ENCODE data around the gene ATL1.
"Not testable (repeated sequence)": the region's sequence is repeated elsewhere in the genome, so short reads cannot be mapped to it uniquely, and the experiment has no call there.

ATL1 gene

DNA sequence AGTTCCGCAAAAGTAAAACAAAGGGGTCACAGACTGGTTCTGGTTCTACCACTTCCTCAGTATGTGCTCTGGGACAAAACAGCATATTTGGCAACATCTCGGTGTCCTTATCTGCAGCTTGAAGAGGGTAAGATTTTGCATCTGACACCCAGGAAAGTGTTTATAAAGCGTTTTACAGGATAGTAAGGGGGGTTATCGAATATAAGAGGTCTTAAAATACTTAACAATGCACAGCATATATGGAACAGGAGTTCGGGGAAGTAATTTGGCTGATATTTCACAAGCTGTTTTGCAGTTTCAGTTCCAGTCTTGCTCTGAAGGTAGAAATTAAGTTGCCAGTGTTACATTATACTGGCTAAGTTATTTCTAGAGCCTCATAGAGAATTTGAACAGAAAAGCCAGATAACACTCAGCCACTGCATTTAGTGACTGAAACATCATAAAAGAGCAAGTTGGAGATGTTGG, 26.7 kb upstream of the ATL1 start:
- in situ Hi-C loops (cut with MboI; ENCODE audit: low sequenced_read_pairs) = loop anchor here (25.0 kb wide), 1 partner anchor 671 kb away; the partner anchor contains the start of gene NEMF

DNA sequence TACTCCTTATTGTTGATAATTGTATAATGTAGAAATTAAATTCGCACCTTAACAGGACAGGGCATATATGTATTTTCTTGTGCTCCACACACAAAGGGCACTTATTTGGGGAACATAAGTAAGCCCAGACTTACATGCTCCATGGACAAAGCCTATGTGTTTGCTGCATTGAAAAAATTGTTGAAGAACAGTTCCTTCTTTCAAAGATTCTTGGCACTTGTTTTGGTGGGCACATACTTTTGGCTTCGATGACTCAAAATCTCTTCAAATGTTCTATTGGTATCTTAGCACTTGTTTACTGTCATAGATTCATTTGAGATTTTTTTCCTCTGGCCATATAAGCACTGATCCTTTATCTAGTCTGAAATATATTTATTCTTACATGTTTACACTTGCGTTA, 26.1 kb upstream of the ATL1 start:
- in situ Hi-C loops (cut with MboI; ENCODE audit: low sequenced_read_pairs) = loop anchor here (25.0 kb wide), 1 partner anchor 672 kb away; the partner anchor contains the start of gene NEMF

DNA sequence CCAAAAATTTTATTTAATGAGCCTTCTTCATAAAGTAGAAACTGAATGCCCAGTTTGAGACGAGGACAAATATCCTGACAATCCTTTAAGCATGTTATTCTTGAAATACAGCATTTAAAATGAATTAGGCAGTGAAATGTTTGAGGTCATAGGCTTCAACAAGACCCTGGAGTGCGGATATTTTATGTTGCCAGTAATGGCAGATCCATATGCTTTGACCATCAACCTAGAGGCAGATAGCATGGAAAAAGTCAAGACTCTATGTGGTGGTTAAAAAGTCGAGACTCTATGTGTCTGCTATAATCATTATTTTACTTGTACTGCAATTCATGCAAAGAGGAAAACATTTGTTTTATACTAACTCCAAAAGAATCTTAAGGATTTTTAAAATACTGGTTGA, 25.5 kb upstream of the ATL1 start:
- in situ Hi-C loops (cut with MboI; ENCODE audit: low sequenced_read_pairs) = loop anchor here (25.0 kb wide), 1 partner anchor 672 kb away; the partner anchor contains the start of gene NEMF

DNA sequence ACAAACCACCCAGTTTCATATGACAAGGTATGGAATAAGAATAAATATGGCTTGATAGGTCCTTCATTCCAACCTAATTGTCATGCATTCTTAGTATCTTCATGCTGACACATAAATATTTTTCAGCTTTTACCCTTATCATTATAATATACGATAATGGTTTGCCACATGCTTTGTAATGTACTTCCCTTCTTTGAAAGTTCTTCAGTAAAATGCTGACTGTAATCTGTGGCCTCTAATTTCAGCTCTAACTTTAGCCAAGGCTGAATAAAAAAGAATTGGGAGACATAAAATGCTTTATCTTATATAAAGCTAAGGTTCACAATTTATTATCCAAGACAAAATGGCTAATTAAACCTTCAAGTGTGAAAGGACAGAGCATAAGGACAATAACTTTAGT, 24.9 kb upstream of the ATL1 start:
- in situ Hi-C loops (cut with MboI; ENCODE audit: low sequenced_read_pairs) = loop anchor here (25.0 kb wide), 1 partner anchor 673 kb away; the partner anchor contains the start of gene NEMF

DNA sequence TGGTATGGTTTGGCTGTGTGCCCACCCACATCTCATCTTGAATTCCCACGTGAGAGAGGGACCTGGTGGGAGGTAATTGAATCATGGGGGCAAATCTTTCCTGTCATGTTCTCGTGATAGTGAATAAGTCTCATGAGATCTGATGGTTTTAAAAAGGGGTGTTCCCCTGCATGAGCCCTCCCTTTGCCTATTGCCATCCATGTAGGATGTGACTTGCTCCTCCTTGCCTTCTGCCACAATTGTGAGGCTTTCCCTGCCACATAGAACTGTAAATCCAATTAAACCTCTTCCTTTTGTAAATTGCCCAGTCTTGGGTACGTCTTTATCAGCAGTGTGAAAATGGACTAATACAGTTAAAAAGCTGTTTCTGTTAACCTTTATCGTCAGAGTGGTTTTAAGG, 21.9 kb upstream of the ATL1 start:
- in situ Hi-C loops (cut with MboI; ENCODE audit: low sequenced_read_pairs) = loop anchor here (25.0 kb wide), 1 partner anchor 676 kb away; the partner anchor contains the start of gene NEMF

DNA sequence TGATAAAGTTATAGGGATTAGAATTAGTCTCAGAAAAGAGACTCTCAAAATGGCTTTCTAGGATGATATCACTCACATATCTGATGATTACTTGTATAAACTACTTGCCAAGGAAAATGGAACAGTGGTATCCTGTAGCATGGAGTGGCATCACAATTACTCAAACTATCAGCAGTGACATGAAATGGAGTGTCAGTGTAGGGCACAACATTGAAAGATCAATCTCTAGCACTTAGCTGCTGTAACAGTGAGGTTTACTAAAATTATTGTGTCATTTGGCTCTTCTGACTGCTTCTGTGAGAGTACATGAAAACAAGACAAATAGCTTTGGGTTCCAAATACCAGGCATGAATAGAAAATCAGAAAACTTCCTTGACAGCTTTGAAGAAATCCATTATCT, 20.9 kb upstream of the ATL1 start:
- in situ Hi-C loops (cut with MboI; ENCODE audit: low sequenced_read_pairs) = loop anchor here (25.0 kb wide), 1 partner anchor 677 kb away; the partner anchor contains the start of gene NEMF

DNA sequence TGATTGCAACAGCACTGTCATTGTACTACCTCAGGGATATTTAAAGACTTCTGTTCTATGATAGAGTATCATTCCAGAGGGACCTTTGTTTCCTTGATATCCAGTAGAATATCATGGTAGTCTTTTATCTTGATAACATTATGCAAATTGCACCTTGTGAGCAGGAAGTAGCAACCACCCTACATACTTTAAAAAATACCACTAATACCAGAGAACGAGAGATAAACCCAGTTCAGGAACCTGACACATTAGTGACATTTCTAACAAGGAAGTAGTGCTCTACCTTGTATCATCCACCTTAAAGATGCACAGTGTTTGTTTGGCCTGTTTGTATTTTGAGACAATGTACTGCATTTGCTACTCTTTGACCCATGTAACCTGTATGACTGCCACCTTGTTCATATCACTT, 18.8 kb upstream of the ATL1 start:
- in situ Hi-C loops (cut with MboI; ENCODE audit: low sequenced_read_pairs) = loop anchor here (25.0 kb wide), 1 partner anchor 679 kb away; the partner anchor contains the start of gene NEMF

DNA sequence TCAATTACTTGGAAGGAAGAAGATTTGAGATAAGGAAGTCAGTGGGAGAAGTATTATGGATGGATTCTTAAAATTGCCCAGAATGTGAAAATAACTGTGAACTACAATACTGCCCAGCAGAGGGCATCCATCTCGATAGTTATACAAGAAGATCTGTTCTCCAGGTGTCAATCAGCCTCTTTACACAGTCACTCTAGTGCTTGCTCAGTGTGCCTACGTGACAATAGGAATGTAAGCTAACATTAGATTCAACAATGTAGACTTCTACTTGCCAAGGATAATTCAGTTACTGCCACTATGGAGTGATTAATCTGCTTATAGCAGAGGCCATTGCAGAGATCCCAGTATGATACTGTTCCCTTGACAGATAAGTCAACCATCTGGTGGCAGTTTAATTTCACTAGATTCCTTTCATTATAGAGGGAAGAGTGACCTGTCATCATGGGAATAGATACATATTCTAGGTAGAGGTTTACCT, 17.0 kb upstream of the ATL1 start:
- in situ Hi-C loops (cut with MboI; ENCODE audit: low sequenced_read_pairs) = loop anchor here (25.0 kb wide), 1 partner anchor 681 kb away; the partner anchor contains the start of gene NEMF

DNA sequence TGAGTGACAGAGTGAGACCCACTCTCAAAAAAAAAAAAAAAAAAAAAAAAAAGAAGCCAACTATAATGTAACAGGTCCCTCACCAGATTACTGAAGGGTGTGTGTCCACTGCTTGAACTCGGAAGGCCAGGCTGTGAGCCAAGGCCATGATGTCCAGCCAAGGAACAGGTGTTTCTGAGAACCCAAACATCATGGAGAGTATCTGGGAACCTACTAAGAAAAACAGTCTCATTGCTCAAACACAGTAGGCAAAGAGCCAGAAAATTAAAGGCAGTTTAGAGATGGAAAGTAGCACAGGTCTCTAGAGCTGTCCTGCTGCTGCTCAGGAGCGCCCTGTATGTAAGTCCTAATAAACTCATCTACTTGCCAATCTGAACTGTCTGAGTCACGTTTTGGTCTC, 15.0 kb upstream of the ATL1 start:
- in situ Hi-C loops (cut with MboI; ENCODE audit: low sequenced_read_pairs) = loop anchor here (25.0 kb wide), 1 partner anchor 683 kb away; the partner anchor contains the start of gene NEMF

DNA sequence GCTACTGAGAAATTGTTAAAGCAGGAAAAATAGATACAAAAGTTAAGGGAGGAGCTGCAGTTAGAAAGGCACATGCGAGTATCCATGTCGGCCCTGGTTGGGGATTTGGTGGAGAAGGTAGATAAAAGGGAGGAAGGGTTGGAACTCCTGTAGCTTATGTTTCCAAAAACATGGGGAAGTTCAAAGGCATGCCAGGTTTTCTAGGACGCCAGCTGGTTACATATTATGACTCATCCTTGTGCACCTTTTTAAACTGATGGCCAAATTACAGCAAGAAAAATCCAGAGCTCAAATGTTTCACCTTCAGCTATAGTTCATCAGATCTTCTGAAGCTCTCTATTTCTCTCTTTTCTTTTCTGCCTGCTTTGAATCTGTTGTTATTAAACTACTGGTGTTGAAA, 14.3 kb upstream of the ATL1 start:
- in situ Hi-C loops (cut with MboI; ENCODE audit: low sequenced_read_pairs) = loop anchor here (25.0 kb wide), 1 partner anchor 683 kb away; the partner anchor contains the start of gene NEMF

DNA sequence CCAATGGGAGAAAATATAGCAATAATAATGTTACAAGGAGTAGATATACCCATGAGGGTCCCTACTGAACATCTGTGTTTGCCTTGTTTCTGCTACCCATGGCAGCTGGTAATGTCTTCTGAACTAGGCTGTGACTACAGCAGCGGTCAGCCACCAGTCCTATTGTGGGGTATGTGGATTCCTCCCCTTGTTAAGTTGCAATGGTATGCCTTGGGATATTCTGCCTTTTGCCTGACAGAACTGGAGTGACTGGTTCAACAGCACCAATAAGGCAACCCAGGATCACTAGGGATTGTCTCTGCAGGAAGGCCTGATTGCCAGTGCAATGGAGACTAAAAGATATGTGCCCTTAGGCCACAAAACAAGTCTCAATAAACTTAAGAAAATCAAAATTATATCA, 9.7 kb upstream of the ATL1 start:
- in situ Hi-C loops (cut with MboI; ENCODE audit: low sequenced_read_pairs) = no loop called here

DNA sequence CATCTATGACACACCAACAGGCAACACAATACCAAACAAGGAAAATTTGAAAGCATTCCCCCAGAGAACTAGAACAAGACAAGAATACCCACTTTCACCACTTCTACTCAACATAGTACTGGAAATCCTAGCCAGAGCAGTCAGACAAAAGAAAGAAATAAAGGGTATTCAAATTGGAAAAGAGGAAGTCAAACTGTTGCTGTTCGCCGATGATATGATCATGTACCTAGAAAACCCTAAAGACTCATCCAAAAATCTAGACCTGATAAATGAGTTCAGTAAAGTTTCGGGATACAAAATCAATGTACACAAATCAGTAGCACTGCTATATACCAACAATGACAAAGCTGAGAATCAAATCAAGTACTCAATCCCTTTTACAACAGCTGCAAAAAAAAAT, 8.1 kb upstream of the ATL1 start:
- in situ Hi-C loops (cut with MboI; ENCODE audit: low sequenced_read_pairs) = no loop called here

DNA sequence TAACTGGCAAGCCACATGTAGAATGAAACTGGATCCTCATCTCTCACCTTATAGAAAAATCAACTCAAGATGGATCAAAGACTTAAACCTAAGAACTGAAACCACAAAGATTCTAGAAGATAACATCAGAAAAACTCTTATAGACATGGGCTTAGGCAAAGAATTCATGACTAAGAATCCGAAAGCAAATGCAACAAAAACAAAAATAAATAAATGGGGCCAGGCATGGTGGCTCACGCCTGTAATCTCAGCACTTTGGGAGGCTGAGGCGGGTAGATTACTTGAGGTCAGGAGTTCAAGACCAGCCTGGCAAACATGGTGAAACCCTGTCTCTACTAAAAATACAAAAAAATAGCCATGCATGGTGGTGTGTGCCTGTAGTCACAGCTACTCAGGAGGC, 7.1 kb upstream of the ATL1 start:
- in situ Hi-C loops (cut with MboI; ENCODE audit: low sequenced_read_pairs) = not testable (repeated sequence)

DNA sequence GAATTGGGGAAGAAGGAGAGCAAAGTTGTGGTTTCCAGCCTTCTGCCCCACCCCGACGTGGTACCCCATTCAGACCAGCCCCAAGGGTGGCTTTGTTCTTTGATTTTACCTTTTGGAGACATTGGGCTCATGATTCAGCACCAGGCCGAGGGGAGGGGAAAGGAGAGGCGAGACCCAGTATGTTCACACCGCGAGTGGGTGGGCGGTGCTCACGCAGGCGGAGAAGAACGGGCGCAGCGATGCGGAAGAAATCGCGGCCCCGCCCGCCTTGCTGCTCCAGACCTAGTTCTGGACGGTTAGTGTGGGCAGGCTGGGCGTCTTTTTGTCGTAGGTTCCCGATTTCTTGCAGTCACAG, 963 bp downstream of the ATL1 start:
- in situ Hi-C loops (cut with MboI; ENCODE audit: low sequenced_read_pairs) = no loop called here

DNA sequence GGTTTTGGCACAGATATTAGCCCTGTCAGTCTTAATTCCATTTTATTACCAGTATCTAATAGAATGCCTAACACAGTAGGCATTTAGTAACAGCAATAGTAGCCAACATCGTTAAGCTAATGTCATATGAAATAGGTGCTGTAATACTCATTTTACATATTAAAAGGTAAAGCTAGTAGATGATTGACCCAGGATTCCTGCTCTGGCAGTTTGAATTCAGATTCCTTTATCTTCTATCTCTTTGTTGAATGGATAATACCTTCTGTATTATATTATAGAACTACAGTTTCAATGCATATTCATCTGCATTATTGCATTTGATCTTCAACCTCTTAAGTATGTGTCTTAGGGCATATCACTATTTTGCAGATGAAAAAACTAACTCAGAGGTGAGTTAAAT, 2.9 kb downstream of the ATL1 start:
- in situ Hi-C loops (cut with MboI; ENCODE audit: low sequenced_read_pairs) = no loop called here

DNA sequence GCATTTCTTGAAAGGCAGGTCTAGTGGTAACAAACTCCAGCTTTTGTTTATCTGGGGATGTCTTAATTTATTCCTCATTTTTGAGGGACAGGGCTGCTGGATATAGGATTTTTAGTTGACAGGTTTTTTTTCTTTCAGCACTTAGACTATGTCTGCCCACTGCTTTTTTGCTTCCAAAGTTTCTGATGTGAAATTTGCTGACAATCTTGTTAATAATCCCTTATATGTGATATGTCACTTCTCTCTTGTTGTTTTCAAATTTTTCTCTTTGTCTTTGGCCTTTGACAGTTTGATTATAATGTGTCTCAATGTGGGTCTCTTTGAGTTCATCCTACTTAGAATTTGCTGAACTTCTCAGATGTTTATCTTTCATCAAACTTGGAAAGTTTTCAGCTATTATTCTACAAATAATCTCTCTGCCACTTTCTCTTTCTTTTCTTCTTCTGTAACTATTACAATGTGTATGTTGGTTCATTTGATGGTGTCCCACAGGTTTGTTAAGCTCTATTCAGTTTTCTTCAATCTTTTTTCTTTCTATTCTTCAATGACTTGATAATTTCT, 9.8 kb downstream of the ATL1 start:
- in situ Hi-C loops (cut with MboI; ENCODE audit: low sequenced_read_pairs) = no loop called here

DNA sequence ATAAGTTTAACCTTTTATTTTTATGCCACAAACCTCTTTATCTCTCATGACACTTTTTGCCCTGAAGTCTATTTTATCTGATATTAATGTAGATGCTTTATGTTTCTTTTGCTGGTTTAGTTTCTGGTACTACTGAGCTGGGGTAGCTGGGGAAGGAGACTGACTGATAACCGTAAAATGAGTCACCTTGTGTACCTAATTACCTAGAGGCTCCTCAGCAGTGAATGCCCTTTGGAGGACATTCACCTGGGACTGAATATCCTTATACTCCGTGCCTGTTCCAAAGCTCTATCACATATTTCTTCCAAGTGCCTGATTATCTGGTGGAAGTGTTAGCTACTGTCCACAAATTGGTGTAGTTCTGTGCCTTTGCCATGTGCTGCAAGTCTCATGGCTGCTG, 13.9 kb downstream of the ATL1 start:
- in situ Hi-C loops (cut with MboI; ENCODE audit: low sequenced_read_pairs) = no loop called here

DNA sequence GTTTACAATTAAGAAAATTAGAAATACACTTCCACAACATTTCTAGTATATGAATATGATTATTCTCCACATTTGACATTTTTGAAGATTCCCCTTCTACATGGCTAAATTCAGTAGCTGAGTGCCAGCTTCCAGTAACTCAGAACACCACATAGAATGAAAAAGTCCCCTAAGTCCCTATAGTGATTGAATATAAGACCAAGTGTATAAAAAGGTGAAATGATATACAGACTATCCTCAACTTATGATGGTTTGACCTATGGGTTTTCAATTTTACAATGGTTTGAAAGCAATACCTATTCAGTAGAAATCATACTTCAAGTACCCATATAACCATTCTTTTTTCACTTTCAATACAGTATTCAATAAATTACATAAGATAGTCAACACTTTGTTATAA, 15.8 kb downstream of the ATL1 start:
- in situ Hi-C loops (cut with MboI; ENCODE audit: low sequenced_read_pairs) = no loop called here

DNA sequence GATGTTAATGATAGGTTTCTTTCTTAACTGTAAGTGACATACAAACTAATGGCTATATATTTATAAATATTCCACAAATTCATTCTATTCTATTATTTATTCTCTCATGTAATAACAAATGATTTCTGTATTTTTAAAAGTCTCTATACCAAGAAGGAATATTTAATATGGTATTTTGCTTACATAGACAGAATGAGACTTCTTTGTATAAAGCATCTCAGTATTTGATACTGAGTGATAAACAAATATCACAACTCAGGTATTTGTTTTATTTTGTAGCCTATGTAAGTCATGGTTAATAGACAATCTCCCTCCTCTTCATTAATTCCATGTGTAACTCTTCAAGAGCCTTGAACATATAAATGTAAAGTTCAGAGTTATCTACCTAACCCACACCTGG, 18.0 kb downstream of the ATL1 start:
- in situ Hi-C loops (cut with MboI; ENCODE audit: low sequenced_read_pairs) = no loop called here

DNA sequence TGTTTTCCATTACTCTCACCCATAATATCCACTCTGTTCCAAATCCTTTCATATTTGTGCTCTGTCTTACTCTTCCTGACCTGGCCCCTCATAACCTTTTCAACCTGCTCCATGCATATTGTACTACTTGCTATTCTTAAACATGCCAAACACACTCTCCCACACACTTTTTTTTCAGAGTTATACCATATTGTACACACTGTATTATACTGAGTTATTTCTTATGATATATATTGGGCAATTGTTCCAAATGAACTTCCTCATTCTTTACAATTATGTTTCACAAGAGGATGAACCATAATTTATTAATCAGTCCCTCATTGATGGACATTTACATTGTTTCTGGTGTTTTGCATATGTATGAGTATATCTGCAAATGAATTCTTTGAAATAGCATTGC, 18.5 kb downstream of the ATL1 start:
- in situ Hi-C loops (cut with MboI; ENCODE audit: low sequenced_read_pairs) = no loop called here

DNA sequence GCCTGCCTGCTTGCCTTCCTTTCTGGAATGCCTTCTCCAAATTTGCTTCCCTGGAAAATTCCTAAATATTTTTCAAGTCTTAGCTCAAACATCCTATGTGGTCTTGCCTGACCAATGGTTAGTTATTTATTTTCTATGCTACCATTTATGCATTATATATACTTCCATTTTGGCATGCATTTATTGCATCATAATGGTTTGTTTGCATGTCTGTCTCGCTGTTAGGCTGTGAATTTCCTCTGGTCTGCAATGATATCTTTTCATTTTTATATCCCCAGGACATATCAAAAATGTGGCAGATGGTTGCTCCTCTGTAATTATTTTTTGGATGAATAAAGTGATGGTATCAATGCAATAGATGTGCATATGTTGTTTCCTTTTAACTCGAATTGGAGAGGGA, 30.5 kb downstream of the ATL1 start:
- in situ Hi-C loops (cut with MboI; ENCODE audit: low sequenced_read_pairs) = no loop called here

DNA sequence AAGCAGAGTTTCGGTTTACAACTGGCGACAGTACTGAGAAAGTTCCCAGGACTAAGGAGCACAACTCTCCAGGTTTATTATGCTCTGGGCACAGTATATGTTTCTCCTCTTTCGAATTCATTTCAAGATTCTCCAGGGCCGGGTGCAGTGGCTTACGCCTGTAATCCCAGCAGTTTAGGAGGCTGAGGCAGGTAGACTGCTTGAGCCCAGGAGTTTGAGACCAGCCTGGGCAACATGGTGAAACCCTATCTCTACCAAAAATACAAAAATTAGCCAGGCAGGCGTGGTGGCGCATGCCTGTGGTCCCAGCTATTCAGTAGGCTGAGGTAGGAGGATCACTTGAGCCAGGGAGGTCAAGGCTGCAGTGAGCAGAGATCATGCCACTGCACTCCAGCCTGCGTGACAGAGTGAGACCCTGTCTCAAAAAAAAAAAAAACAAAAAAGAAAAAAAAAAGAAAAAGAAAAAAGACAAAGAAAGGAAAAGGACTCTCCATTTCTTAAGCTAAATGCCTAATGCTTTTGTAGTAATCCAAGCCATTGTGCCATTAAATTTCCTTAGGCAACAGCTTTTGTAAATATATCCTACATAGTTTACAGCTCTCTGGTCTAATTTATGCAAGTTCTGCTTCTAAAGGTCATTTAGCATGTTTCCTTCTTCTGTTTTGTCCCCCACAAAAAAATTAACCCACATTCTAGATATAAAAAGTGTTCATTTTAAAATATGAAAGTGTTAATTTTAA, 34.8 kb downstream of the ATL1 start:
- in situ Hi-C loops (cut with MboI; ENCODE audit: low sequenced_read_pairs) = no loop called here

All from HL-60/S4 treated with retinoic acid at 250 ng/mL for 4 days and 3 days (cell line).